GM20000 (cell line): ENCODE data around the gene CTSC.

ENCODE experiments used
- DNase-seq: peaks from one replicate; pipeline ENCODE4 v3.0.0; 2012; ENCODE audit warnings: low spot score
- TF ChIP-seq, protein P1 (sequence below): IDR thresholded peaks from 2 replicates; pipeline ENCODE4 v1.5.1; 2012; ENCODE audit warnings: mild to moderate bottlenecking, control low read depth; ENCODE audit errors: extremely low read depth, missing control alignments

Gene CTSC

DNA sequence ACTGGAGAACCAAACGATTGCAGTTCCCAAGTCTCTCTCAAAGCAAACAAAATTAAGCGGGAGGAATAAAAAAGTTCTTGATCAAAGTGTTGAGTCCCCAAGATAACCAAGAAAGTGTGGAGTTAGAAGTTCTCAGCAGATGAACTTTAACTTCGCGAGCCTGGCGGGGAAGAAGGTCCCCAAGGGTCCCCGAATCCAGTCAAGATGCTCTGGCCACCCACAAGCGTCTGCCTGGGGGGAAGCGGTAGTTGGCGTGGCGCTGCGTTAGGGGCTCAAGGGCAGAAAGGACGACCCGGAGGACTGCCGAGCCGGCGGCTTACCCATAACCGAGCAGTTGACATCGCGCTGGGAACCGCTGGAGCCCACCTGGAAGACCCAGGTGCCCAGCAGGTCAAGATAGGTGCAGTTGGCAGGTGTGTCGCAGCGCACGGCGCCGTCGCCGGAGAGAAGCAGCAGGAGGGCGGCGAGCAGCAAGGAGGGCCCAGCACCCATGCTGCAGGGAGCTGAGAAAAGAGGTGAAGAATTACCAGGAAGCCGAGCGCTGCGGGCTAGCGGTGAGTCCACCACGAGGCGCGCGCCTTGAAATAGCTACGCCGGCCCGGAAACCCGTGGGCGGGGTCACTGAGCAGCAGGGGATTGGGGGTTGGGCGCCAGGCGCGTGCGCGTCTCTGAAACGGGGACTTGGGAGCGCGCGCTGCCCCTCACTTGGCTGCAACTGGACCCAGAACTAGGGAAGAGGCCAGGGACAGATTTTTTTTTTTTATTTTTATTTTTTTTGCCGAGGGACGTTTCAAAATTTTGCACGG, at the start of gene CTSC:
Gene CTSC, minus strand, starts transcription at position 556 of the 806 bp plus-strand sequence. Its CDS starts 64 bp downstream, at position 492.
- peak; percentile 82 for DNase-seq
- TF ChIP-seq, protein P1, sequence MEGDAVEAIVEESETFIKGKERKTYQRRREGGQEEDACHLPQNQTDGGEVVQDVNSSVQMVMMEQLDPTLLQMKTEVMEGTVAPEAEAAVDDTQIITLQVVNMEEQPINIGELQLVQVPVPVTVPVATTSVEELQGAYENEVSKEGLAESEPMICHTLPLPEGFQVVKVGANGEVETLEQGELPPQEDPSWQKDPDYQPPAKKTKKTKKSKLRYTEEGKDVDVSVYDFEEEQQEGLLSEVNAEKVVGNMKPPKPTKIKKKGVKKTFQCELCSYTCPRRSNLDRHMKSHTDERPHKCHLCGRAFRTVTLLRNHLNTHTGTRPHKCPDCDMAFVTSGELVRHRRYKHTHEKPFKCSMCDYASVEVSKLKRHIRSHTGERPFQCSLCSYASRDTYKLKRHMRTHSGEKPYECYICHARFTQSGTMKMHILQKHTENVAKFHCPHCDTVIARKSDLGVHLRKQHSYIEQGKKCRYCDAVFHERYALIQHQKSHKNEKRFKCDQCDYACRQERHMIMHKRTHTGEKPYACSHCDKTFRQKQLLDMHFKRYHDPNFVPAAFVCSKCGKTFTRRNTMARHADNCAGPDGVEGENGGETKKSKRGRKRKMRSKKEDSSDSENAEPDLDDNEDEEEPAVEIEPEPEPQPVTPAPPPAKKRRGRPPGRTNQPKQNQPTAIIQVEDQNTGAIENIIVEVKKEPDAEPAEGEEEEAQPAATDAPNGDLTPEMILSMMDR: no peak

DNA sequence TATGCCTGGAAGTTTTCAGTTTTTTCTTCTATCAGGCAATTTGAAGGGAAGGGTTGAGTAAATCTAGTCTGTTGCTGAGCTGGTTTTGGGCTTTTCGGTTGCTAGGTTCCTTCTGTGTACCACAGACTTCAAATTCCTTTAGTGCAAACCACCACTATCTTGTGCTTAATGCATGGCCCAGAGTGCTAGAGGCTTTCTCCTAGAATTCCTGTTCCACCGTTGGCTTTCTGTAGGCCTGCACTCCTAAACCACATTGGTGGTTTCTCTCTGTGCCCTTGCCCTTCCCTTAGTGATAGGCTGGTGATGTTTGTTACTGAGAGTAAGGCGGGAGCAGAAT, 47.1 kb upstream of the CTSC start:
- TF ChIP-seq, protein P1: no peak
- DNase-seq: no peak

DNA sequence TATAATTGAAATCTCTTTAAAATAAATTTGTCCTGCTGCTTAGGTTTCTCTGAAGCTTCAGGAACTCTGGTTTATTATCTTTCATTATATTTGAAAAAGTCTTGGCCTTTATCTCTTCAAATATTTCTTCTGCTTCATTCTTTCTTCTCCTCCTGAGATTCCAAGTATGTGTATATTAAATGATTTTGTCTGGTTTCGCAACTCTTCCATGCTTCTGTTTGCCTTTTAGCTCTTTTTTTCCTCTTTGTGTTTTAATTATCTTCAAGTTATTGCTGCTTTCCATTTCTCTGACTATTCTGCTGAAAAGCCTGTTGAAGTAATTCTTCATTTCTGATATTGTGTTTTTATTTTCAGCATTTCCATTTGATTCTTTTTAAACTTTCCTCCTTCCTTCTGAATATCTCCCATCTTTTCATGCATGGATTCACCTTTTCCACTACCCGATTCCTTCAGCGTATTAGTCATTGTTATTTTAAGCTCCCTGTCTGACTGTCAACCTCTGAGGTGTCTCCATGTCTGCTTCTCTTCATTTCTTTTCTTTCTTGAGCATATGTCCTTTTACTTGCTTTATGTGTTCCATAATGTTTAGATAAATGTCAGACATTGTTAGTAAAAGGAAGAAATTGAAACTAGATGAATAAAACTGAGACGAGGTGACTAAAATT, 46.6 kb upstream of the CTSC start:
- TF ChIP-seq, protein P1: no peak
- no peak for DNase-seq

DNA sequence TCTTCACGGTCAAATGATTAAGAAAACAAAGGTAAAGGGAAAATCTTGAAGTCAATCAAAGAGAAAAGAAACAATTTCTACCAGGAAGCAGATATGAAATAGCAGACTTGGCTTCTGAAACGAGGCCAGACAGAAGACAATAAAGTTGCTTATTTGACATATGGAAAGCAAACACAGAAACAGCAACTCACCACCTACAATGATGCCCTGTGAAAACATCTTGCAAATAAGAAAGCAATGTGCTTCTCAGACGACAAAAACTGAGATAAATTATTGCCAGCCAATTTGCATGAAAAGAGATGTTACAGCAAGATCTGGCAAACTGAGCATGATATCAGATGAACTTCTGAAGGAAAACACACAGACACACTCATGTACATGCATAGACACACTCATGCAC, 45.9 kb upstream of the CTSC start:
- TF ChIP-seq, protein P1: no peak
- DNase-seq: no peak

DNA sequence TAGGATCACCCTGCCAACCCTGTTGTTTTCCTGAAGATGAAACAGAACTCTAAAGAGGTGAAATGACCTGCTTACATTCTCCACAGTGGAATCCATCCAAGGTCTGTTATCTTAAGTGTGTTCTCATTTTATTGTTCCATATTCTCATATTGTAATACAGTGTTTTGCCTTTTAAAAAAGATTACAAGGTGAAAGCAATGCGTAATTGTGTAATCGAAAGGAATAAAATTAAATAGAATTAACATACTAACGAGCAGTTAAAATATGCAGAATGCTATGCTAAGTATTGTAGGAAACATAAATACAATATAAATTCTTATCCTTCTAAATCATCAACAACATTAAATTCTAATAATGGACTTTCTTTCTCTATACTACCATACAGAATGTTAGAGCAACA, 41.6 kb upstream of the CTSC start:
- DNase-seq: no peak
- TF ChIP-seq, protein P1: no peak

DNA sequence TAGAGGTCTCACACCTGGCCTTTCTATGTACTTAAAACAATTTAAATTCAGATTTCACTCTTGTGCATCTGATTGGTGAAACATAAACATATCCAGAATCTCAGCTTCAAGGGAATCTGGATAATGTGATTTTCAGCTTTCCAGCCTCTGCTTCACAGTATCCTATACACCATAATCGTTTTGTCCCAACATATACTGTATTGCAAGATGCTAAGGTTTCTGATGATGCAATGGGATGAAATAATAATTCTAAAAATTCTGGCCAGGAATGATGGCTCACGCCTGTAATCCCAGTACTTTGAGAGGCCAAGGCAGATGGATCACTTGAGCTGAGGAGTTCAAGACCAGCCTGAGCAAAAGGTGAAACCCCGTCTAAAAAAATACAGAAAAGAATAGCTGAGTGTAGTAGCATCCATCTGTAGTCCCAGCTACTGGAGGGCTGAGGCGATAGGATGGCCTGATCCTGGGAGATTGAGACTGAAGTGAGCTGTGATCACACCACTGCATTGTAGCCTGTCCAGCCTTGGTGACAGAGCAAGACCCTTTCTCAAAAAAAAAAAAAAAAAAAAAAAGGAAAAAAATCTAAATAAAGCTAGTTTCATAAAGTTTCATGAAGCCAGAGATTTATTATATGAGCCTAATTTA, 41.0 kb upstream of the CTSC start:
- DNase-seq: no peak
- TF ChIP-seq, protein P1: no peak

DNA sequence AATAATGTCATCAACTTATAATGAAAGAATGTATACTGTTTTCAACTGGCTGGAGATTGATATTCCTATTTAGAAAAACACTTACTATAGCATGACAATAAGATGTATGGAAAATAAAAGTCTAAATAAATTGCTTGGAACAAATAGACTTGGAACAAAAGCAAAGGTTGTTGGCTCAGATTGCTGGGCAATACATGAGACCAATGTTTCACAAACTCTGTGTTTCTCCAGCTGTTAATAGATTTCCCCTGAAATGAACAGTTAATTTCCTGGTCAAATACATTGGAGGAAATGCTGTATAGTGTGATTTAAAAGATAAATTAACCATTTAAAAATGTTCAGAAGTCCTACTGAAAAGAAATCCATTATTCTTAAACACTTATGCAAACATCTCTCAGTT, 40.1 kb upstream of the CTSC start:
- TF ChIP-seq, protein P1: no peak
- no peak for DNase-seq
